K562 treated with DMSO at 1 percent for 24 hours (cell line): ENCODE results near the gene C16orf89. TPM values are rescaled to one million over a fixed set of nuclear protein-coding genes. Genes with fewer than 3 reads are reported as not detected.

Experiments
- total RNA-seq: library from RNA; unstranded; fragments of 300-600 nt; gene quantifications from 2 replicates; pipeline ENCODE4 v1.2.3, GENCODE V29; 2022; ENCODE audit warnings: low read depth; ENCODE audit not compliant: insufficient read depth

C16orf89 gene
- total RNA-seq: not detected in 2 replicates

GRCh38 chr16:5065813-5066212, at the start of gene C16orf89:
Gene C16orf89 (minus strand): TSS chr16:5065956. CDS start chr16:5065908, 48 bp downstream.

GRCh38 chr16:5097470-5098220, 31.9 kb upstream of the C16orf89 start, which contains the start of gene EEF2KMT:
Gene EEF2KMT (minus strand): TSS chr16:5097795. CDS start chr16:5097739, 56 bp downstream.

GRCh38 chr16:5071681-5072333, 6.1 kb upstream of the C16orf89 start, which contains the start of gene ALG1:
Gene ALG1 (plus strand): TSS chr16:5071843. CDS start chr16:5071850, 7 bp downstream.

GRCh38 chr16:5033256-5034166, 32.2 kb downstream of the C16orf89 start, which contains the start of gene NAGPA:
Gene NAGPA (minus strand): TSS chr16:5033935. CDS start chr16:5033914, 21 bp downstream.

Other genes with a start within 250 kb of the C16orf89 start
- 63.4 and 72.2 TPM in 2 replicates for gene GLYR1, start 218.7 kb downstream of the C16orf89 start, total RNA-seq
- 61.8 and 64.0 TPM in 2 replicates for gene UBN1, start 218.5 kb downstream of the C16orf89 start, total RNA-seq
- gene PPL, start 128.8 kb downstream of the C16orf89 start, total RNA-seq: 0.19 and 0.32 TPM in 2 replicates
- 0.06 TPM in 1 of 2 replicates, not detected in the other for gene SEC14L5, start 107.6 kb downstream of the C16orf89 start, total RNA-seq
- 12.8 and 16.1 TPM in 2 replicates for gene NAGPA, start 32.0 kb downstream of the C16orf89 start, total RNA-seq
- gene ALG1, start 5.9 kb upstream of the C16orf89 start, total RNA-seq: 13.3 and 15.0 TPM in 2 replicates
- gene EEF2KMT, start 31.8 kb upstream of the C16orf89 start, total RNA-seq: 5.6 and 6.5 TPM in 2 replicates